Right lobe of liver (tissue), 6 donors: ENCODE measurements around the gene PRMT2. TPM values are rescaled to one million over a fixed set of nuclear protein-coding genes. Genes with fewer than 3 reads are reported as not detected.
"Not testable (repeated sequence)": the region's sequence is repeated elsewhere in the genome, so short reads cannot be mapped to it uniquely, and the experiment has no call there.

Source experiments
- ATAC-seq, 4 donors: fragments of 200-7000 bp; cut with Tn5 transposase; one replicate each; pipeline ENCODE4 v1.9.1; 2020; ENCODE audit warnings: mild to moderate bottlenecking in 4 of 4, moderate library complexity in 4 of 4
- DNase-seq, 3 donors: peaks; one replicate each; pipeline ENCODE4 v3.0.0-alpha.2; 2020
- H3K27ac ChIP-seq, 3 donors: fragments of 200-600 bp; one replicate each; pipeline ENCODE4 v1.8.0; 2022
- H3K27me3 ChIP-seq, 2 donors: fragments of 200-600 bp; one replicate each; pipeline ENCODE4 v1.8.0; 2022
- H3K36me3 ChIP-seq, 4 donors: fragments of 200-600 bp; sonication (generic) in 1 of 4; one replicate each; pipeline versions ENCODE4 v1.5.1 to v1.8.0; 2017 to 2022; ENCODE audit warnings: control low read depth in 1 of 4
- H3K4me1 ChIP-seq, 4 donors: fragments of 200-600 bp; sonication (generic) in 1 of 4; one replicate each; pipeline versions ENCODE4 v1.5.1 to v1.8.0; 2017 to 2022; ENCODE audit warnings: control low read depth in 1 of 4
- H3K4me3 ChIP-seq, 3 donors: fragments of 200-600 bp; one replicate each; pipeline ENCODE4 v1.8.0; 2022
- H3K9me3 ChIP-seq, 4 donors: fragments of 200-600 bp; sonication (generic) in 1 of 4; one replicate each; pipeline versions ENCODE4 v1.5.1 to v1.8.0; 2017 to 2022; ENCODE audit warnings: control low read depth in 1 of 4
- CTCF ChIP-seq, 4 donors: fragments of 200-600 bp in 3 of 4; fragments of 450-650 bp in 1 of 4; IDR thresholded peaks; one replicate each; pipeline versions ENCODE4 v1.5.1 to v1.8.0; 2016 to 2022; ENCODE audit warnings: antibody characterized with exemption in 4 of 4, mild to moderate bottlenecking in 2 of 4
- POLR2A ChIP-seq: fragments of 450-650 bp; IDR thresholded peaks from one replicate; pipeline ENCODE4 v1.6.1; 2017; ENCODE audit warnings: antibody characterized with exemption, mild to moderate bottlenecking
- WGBS: methylation state at CpG from one replicate; pipeline ENCODE4 v1.1.6; 2018; ENCODE audit warnings: low coverage, low lambda C conversion rate; ENCODE audit not compliant: insufficient coverage; ENCODE audit errors: missing lambda C conversion rate; 5-methylcytosine and 5-hydroxymethylcytosine counted together
- intact Hi-C, 2 donors: fragments of 100-400 bp; cut with DNase I; formaldehyde crosslinking; loops; one replicate each; pipeline versions ENCODE4 v1.11.2 to v1.14.1; 2022
- total RNA-seq, 6 experiments: library from RNA; depleted of rRNA in 2 of 6; stranded (reverse); fragments of >200 nt in 2 of 6; fragmentation: NEBNext Ultra II Directional in 3 of 6; extraction: Animal tissue kit (Norgen Biotek cat#: 25700) in 3 of 6; gene quantifications; one replicate each; pipeline versions ENCODE4 v1.1.0 to v1.2.4, GENCODE V29; 2016 to 2023
- donor health status: DM: no; HTN: yes; CAD: no.
- donor health status: DM: no; HTN: no; CAD: no.
- donor health status: DM: no; HTN: no; CAD: no.
- donor health status: DM: no; HTN: yes; CAD: no.
- donor health status: DM: no; HTN: yes; CAD: no.

PRMT2 gene
- total RNA-seq, 6 experiments from 2014 or later: 12.4 to 28.0 (median 19.6) TPM

GRCh38 chr21:46627726-46628125 lies 7.7 kb upstream of the PRMT2 start:
- Histone ChIP-seq H3K36me3 (no peaks in the 10 kb centered on the region), H3K4me3 (no peak overlapping the region), H3K4me1 (no peaks in the 10 kb centered on the region), H3K27me3 (no peaks in the 10 kb centered on the region), H3K27ac (no peak overlapping the region), H3K9me3 (no peaks in the 10 kb centered on the region)
- 90% methylated on average over 3 of the region's 4 CpGs for WGBS
- intact Hi-C loops: no loop called here
- TF ChIP-seq CTCF (IDR thresholded peaks at IDR 0.05): no peak
- ATAC-seq (no peak), DNase-seq (no peak)

GRCh38 chr21:46628868-46629267 lies 6.6 kb upstream of the PRMT2 start:
- Histone ChIP-seq H3K9me3 (no peaks in the 10 kb centered on the region), H3K4me1 (no peaks in the 10 kb centered on the region), H3K27me3 (no peaks in the 10 kb centered on the region), H3K36me3 (no peaks in the 10 kb centered on the region), H3K4me3 (no peak overlapping the region), H3K27ac (no peak overlapping the region)
- no peak for ATAC-seq
- intact Hi-C loops: no loop called here
- no peak for TF ChIP-seq CTCF (IDR thresholded peaks at IDR 0.05)
- no peak for TF ChIP-seq POLR2A
- 58% methylated on average over 5 of the region's 6 CpGs for WGBS
- DNase-seq: no peak

GRCh38 chr21:46630915-46631314 lies 4.6 kb upstream of the PRMT2 start:
- H3K27me3 ChIP-seq, ATAC-seq, H3K36me3 ChIP-seq, H3K4me1 ChIP-seq, H3K4me3 ChIP-seq, DNase-seq, intact Hi-C loops, H3K27ac ChIP-seq, H3K9me3 ChIP-seq: not testable (repeated sequence)
- WGBS: 77% methylated on average over 2 of the region's 2 CpGs

- H3K27ac ChIP-seq: no peak overlapping the region
- DNase-seq: no peak
- H3K36me3 ChIP-seq: peaks cover 0 to 4% (median 0%) of the 10 kb centered on the region in 4 donors
- no peaks in the 10 kb centered on the region for H3K27me3 ChIP-seq
- H3K4me1 ChIP-seq: no peaks in the 10 kb centered on the region
- intact Hi-C loops: no loop called here
- H3K4me3 ChIP-seq: no peak overlapping the region
- ATAC-seq: no peak
- H3K9me3 ChIP-seq: no peaks in the 10 kb centered on the region
- whole genome bisulfite sequencing: 87% methylated on average over 5 of the region's 5 CpGs
- TF ChIP-seq POLR2A (no peak), CTCF (IDR thresholded peaks at IDR 0.05) (no peak)
These were observed 1.9 kb upstream of the PRMT2 start for GRCh38 chr21:46633566-46633965.

- no peaks in the 10 kb centered on the region for H3K9me3 ChIP-seq
- WGBS: 95% methylated on average over 3 of the region's 8 CpGs
- DNase-seq: no peak
- H3K4me1 ChIP-seq: no peaks in the 10 kb centered on the region
- H3K4me3 ChIP-seq: peak overlapping the region in 1 of 3 donors; percentile 94
- peaks cover 0 to 4% (median 0%) of the 10 kb centered on the region in 4 donors for H3K36me3 ChIP-seq
- intact Hi-C loops: no loop called here
- peak overlapping the region in 2 of 3 donors; percentile 90 to 98 for H3K27ac ChIP-seq
- no peak for ATAC-seq
- H3K27me3 ChIP-seq: no peaks in the 10 kb centered on the region
- TF ChIP-seq CTCF (IDR thresholded peaks at IDR 0.05) (no peak), POLR2A (no peak)
These were observed 1.0 kb upstream of the PRMT2 start for GRCh38 chr21:46634427-46634826.
